Pons (tissue), 1 donor: Measurements from ENCODE around the gene CTSO.
"Not testable (repeated sequence)": the region's sequence is repeated elsewhere in the genome, so short reads cannot be mapped to it uniquely, and the experiment has no call there.

ENCODE experiments used
- DNase-seq: peaks from one replicate; pipeline ENCODE4 v3.0.0-alpha.2; 2016; ENCODE audit warnings: low spot score

CTSO gene

DNA sequence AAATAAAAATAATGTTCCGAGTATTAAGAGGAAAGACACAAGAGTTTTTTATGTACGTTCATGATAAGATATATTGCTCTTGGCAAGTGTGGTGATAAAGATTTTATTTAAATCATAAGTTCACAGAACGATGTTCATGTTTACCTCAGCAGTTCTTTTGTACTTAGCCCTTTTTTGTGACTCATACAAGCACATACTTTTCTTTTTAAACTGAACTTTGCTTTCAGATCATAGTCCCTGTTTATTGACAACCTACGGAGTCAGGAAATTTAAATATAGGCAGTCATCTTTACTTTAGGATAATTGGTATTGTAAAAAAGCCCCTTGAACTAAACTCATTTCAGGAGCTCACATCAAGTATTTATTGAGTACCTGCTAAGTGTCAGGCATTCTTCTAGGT, 1.3 kb upstream of the CTSO start:
- DNase-seq = no peak

DNA sequence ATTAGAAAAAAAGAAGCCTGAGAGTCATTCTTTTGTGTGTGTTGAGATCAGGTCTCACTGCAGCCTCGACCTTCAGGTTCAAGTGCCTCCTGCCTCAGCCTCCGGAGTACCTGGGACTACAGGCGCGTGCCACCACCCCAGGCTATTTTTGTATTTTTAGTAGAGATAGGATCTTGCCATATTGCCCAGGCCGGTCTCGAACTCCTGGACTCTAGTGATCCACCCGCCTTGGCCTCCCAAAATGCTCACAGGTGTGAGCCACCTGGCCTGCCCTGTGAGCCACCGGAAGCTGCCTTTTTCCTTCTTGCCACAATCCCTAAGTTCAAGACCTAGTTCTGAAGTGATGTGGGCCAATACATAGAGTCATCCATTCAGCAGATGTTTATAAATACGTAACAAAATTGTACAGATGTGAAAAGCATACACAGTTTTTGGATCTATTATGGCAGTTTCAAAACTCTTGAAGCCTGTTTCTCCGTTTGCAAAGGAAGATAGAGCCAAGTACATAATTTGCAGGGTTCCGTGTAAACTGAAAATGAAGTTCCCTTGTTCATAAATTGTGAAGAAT, 536 bp upstream of the CTSO start:
- no peak for DNase-seq

DNA sequence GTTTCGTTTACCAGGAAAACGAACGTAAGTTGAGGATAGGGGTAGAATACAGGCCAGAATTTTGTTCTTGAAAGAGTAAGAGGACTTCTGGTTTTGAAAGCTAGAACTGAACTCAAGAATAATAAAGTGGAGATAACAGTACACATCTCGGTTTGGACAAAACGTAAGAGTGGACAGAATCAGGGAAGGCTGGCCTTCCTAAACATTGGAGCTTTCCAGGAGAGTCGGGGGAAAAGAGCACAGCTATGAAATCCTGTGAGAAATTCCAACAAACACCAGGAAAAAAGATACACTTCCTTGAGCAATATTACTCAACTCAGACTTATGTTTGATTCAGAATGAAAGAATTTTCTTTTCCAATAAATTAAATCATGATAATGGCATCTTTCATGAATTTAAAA, 1.2 kb downstream of the CTSO start:
- no peak for DNase-seq

DNA sequence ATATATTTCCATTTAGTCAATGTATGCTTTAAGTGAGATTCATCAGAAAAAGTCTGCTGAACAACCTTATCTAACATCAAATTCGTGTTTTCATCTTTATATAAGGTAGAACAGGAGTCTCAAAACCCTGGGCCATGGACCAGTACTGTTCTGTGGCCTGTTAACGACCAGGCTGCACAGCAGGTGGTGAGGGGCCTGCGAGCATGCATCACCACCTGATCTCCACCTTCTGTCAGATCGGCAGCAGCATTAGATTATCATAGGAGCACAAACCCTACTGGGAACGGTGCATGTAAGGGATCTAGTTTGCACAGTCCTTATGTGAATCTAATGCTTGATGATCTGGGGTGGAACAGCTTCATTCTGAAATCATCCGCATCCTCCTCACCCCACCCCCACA, 3.2 kb downstream of the CTSO start:
- no peak for DNase-seq

DNA sequence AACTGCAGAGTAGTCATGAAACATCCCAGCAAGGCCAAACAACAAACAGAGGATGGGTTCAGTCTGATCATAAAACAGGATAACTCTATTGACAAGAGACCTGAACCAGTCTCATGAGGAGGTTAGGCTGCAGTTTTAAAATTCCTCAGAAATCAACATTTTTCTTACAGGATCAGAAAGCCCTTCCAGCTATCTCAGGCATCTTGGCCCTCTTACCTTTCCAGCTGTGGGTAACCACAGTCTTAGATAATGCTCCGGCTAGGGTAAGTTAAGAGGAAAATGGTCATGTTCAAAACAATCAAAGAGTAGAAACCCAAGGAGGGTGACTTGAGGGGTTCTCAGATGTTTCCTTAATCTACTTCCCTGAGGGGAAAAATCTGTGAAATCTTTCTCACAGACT, 5.1 kb downstream of the CTSO start:
- DNase-seq = no peak

DNA sequence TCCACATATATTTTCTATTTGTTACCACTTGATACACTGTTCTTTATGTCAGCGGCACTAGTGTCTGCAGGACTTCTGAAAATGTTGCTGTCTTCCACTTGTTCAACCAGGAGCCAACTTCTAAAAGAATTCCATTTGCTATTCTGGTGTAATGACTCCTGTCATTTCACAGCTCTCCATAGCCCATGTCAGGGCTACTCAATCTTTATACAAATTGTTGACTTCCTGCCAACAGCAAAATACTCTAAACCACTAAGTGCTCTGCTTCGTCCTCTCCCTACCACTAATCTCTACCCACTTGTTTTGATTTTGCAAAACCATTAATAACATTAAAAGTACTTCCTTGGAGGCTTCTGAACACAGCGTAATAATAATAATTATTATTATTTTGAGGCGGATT, 7.2 kb downstream of the CTSO start:
- no peak for DNase-seq

DNA sequence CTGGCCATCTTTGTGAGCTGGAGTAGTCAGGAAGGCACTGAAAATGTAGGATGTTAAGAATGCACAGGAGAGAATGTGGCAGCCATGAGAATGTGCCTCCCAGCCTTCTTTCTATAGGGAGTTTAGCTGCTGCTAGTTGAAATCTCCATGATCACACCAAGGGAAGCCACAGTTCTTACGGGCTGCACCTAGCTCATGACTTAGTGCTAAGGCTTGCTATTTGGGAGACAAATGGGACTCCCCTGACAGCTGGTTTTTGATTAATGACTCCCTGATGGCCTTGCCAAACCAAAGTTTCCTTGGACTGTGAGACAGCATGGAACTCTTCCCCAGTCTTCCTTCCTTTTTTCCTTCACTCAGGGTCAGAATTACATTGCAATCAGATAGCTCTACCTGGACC, 9.2 kb downstream of the CTSO start:
- no peak for DNase-seq

DNA sequence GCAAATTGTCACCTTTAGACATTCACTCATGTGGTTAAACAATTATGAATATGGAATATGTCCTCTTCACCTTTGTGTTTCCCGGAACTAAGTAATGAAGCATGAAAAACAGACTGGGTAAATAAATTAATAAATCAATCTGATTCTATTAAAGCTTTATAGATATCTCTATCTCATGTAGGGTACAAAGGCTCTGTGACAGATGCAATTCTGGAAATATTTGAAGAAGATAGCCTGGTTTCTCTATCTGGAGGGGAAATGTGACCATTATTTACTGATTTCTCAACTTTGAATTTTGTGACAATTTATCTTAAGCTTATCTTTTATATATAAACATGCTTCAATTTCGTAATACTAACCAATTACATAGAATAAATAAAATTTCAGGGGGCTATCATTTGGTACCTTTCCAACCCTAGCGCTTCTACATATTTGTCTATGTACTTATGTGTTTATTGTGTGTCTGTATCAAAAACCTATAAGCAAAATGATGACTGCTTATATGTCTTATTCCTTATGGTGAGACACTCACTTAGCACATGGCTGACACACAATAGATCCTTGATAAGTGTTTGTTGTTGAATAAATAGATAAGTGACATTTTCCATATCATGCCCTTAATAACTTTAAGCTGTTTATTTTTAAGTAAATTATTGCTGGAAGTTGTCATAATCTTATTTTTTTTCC, 9.9 kb downstream of the CTSO start:
- DNase-seq = no peak

DNA sequence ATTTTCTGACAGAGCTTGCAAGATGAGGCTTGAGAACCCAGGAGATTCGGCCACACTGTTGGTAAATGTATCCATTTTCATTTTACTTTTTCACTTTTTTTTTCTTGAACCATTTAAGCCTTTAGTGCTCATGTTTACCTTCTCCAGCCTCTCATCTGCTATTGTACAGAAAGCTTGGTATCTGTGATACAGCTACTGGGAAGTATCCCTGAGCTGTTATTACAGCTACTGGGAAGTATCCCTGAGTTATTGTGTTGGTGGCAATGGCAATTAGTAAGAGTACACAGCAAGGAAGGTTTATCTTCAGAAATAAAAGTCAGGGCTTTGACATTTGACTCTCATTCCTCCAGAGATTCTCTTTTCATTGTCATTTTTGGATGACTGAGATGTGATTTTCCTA, 11.8 kb downstream of the CTSO start:
- no peak for DNase-seq

DNA sequence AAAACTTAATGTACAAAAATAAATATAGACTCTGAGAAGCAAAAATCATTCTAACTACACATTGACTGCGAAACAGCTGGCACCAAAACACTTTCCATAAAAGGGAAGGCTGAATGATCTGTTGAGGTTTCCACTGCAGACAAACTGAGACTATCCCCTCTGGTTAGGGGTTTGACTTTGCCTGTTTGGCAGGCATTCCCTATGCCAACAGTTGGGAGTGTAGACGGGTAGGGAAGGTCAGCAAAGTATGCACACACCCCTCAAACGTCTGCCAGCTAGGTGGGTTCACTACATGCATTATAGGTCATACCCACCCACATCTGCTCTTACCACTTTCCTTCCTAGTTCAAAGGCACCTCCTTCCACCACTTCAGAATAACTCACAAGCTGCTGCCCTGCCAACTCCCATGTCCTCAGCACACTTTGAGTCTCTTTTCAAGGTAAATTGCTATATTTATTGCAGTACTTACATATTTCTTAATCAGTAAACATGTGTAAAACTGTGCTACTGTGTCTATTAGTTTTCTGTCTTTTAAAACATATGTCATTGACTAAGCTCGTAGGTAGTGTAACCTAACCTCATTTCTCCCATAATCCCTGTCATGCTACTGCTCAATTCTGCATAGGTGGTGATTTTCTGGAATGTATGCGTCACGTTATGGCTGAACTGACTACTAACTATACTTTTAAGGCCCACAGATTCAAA, 12.4 kb downstream of the CTSO start:
- no peak for DNase-seq

DNA sequence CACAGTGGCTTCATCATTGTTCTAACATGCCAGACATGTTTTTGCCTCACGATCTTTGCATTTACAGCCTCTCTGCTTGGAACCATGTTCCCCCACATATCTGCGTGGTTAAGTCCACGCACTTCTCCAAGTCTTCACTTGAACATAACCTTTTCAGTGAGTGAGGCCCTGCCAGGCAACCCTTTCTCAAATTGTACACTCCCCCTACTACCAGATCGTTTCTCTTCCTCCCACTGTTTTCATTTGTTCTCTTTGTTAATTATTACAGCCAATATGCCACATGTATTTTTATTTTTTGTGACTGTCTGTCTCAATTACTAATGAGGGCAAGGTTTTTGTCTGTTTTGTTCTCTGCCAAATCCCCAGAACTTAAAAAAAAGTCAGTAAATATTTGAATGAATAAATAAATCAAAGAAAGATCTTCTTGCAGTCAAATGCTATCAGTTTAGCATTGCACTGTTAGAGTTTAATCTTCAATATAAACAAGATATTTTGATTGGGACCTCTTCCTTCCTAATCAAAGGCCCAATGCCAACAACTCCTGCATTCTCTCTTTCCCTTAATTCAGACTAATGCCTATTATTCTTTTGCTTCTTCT, 18.2 kb downstream of the CTSO start:
- DNase-seq = no peak

DNA sequence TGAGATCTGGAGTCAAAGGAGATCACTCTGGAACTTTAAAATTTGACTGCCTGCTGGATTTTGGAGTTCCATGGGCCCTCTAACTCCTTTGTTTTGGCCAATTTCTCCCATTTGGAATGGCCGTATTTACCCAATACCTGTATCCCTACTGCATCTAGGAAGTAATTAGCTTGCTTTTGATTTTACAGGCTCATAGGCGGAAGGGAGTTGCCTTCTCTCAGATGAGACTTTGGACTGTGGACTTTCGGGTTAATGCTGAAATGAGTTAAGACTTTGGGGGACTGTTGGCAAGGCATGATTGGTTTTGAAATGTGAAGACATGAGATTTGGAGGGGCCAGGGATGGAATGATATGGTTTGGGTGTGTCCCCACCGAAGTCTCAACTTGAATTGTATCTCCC, 19.0 kb downstream of the CTSO start:
- DNase-seq = not testable (repeated sequence)

DNA sequence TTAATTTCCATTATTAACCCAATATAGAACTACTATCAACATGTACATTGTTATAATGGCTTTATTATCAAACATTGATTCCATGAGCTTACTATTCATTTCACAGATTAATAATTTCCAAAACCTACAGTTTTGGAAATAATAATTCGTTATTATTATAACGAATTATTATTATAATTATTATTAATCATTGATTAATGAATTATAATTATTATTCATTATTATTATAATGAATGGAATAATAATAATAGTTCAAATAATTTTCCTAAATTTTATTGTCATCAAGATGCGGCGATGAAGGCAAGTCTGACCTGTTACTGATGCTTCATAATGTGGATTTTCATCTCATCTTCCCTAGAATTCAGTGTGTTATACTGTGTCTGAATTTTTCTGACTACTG, 22.0 kb downstream of the CTSO start:
- DNase-seq = no peak

DNA sequence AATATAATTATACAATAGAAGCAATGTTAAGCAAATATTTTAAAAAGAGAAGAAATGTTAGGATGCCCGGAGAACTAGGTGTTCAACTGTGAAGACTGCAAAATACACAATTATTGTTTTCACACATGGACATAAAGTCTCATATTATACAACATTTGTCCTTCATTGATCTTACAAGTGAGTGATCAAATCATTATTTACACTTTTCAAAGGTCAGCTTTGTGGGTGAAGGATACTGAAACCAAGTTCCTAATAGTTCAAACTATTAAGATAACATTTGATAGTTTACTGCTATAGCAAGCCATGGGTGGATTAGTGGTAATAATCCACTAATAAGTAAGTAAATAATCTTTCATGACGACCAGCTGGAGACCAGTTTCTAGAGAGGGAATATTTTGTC, 23.3 kb downstream of the CTSO start:
- no peak for DNase-seq

DNA sequence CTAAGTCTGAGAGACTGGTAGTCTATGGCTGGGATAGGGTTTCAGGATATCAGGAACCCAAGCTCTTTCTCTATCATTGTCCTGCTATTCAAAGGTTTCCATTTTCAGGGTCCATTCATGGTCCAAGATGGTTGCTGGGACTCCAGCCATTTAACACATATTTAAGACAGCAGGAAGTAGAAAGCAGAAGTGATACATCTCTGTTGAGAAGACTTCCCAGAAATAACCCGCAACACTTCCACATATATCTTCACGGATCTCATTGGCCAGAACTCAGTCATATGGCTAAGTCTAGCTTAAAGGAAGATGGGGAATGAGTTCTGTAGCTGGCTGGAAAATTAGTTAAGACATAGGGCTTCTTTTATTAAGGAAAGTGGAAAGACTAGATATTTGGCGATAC, 23.8 kb downstream of the CTSO start:
- DNase-seq = no peak

DNA sequence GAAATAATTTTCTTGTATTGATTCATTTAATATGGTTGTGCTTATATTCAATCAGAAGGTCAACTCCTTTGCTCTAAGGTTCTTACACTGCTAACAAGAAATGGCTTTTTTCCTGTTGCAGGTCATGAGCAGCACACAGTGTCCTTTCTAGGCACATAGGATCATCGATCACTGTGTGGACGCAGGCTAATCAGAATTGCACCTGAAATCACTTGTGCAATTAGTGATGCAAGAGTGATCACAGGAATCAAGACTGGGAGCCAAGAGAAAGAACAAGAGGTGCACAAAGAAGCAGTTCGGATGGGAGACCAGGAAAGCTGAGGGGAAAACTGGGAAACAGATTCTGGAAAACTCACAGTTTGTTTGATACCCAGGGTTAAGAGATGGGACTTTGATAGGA, 29.0 kb downstream of the CTSO start:
- no peak for DNase-seq

DNA sequence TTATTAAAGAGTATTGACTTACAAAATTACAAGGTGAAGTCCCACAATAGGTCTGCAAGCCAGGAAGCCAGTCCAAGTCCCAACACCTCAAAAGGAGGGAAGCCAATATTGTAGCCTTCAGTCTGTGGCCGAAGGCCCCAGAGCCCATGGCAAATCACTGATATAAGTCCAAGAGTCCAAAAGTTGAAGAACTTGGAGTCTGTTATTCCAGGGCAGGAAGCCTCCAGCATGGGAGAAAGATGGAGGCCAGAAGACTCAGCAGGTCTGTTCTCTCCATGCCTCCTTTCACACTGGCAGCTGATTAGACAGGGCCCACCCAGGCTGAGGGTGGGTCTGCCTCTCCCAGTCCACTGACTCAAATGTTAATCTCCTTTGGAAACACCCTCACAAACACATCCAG, 32.1 kb downstream of the CTSO start:
- no peak for DNase-seq

DNA sequence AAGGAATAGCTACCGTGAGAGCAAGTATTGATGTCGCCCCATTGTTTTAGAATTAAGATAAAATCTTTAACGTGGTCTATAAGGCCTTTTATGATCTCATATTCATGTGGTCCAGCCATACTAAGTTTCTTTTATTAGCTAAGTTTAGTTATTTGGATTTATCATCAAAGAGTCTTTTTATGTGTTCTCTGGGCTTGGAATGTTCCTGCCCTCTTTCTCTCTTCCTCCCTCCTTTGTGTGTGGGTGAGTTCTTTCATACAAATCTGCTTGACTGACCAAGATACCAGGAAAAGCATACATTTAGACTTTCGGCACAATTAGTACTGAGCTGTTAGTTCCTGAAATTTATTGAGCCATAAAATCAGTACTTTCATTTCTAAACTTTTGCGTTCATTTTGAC, 38.9 kb downstream of the CTSO start:
- no peak for DNase-seq

DNA sequence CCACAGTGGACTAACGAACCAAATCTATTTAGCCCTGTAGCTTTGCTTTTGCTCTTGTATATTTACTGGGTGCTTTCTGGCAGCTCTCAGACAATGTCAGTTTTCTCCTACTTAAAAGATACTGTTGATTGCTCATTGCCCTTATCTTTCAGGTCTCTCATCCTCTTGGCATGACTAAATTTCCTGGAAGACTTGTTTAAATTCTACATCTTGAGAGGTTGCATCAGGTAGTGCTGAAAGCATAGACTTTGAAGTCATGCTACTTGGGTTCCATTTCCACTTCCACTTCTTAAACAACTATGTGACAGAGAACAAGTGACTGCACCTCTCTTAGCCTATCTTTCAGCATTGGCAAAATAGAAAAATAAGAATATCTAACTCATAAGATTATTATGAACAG, 41.8 kb downstream of the CTSO start:
- DNase-seq = no peak

DNA sequence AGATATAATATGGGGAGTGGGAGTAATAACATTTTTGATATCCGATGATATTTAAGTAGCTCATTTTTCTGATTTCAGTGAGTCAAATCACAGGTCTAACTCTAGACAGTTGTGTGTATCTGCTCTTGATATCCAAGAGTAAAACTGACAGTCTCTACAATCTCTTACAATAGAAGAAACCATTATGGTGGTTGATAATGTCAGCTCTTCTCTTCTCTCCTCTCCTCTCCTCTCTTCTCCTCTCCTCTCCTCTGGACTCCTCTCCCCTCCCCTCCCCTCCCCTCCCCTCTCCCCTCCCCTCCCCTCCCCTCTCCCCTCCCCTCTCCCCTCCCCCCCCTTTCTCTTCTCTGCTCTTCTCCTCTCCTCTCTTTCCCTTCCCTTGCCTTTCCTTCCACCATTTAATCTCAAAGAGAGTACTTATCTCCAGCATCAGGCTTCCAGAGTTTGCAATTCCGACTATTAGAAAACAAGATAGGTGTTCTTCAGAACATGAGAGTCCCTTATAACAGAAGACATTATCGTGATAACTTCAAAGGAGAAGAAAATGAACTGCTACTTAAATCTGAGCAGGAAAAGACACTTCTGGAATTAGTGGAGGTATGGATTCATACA, 43.9 kb downstream of the CTSO start:
- DNase-seq = no peak

DNA sequence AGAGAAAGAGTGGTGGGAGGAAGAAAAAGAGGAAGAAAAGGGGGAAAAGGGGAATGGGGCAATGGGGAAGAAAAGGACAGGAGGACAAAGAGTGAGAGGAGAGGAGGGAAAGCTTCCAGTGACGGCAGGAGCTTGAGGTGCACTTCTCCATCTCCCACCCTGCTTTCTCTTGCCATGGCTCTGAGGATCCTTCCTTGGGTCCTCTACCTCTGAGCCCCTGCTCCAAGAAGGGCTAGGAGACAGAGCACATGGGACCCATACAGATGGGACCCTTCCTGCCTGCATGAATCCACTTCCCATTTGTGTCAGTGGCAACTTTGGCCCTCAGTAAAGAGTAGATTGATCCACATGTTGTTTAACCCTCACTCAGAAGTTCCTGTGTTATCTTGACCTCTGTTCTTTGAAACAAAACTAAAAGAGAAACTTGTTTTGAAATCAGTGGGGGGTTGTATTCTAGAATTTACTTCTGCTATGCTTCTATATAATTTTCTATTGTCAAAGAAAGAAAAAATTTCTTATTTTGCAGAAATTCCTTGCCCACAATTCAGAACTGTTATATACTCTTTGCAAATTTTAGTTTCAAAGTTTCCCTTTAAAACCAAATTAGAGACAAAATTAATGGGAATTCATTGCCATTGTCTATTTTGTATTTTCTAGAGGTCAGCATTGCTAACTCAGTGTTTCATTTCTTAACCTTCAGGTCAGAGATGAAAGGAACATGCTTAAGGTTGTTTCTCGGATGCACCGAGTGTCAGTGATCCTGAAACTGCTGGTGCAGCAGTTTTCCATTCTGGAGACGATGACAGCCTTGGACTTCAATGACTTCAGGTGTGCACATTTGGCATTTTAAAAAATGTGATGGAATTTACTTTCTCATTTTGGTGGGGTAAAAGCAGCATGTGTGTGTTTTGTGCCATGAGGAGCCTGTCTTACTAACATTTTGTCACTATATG, 45.2 kb downstream of the CTSO start:
- no peak for DNase-seq

DNA sequence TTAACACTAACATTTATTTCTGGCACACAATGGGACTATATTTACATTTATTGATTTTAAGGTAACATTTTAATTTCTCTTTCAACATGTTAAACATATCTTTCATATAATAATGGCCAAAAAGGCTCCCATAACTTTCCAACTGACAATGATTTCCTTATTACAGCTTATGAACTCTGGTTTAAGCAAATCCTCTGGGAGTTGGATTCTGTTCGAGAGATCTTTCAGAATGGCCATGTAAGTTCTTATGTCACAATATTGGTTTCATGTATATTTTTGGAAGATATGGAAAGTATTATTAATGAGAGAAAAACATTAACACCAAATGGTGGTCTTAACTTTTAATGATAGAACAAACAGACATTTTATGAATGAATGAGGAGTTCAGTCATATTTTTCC, 46.1 kb downstream of the CTSO start:
- no peak for DNase-seq
